OCI-LY1 (cell line): ENCODE results near the gene TLR8.

ENCODE experiments used
- EZH2 ChIP-seq: fragments of 200-600 bp; sonication (generic), shearing (Covaris generic); IDR thresholded peaks from 2 replicates; pipeline ENCODE4 v1.8.0; 2017; ENCODE audit warnings: borderline replicate concordance, mixed run types, mild to moderate bottlenecking, antibody characterized with exemption, low read length, moderate library complexity, mixed read lengths
- TF ChIP-seq, protein P1 (sequence below): fragments of 200-600 bp; sonication (generic), shearing (Covaris generic); IDR thresholded peaks from 2 replicates; pipeline ENCODE4 v1.5.1; 2017; ENCODE audit warnings: mild to moderate bottlenecking, antibody characterized with exemption, low read length, moderate library complexity, mixed read lengths

DNA sequence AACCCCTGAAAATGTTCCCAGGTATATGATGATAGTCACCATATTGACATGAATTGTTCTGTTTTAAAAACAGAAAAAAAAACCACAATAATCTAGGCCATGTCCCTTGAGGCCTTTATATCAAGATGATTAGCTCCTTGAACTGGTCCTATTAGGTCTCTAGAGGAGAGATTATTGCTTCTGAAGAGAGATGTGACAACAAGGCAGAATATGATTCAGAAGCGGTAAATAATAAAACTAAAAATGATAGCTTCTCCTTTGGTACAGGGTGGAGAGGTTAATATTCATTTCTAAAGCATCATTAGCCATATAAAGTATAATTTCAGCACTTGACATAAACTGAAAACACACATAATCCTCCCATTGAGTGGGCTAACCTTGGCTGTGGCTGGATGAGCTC, 25.8 kb downstream of the TLR8 start:
- TF ChIP-seq, protein P1, sequence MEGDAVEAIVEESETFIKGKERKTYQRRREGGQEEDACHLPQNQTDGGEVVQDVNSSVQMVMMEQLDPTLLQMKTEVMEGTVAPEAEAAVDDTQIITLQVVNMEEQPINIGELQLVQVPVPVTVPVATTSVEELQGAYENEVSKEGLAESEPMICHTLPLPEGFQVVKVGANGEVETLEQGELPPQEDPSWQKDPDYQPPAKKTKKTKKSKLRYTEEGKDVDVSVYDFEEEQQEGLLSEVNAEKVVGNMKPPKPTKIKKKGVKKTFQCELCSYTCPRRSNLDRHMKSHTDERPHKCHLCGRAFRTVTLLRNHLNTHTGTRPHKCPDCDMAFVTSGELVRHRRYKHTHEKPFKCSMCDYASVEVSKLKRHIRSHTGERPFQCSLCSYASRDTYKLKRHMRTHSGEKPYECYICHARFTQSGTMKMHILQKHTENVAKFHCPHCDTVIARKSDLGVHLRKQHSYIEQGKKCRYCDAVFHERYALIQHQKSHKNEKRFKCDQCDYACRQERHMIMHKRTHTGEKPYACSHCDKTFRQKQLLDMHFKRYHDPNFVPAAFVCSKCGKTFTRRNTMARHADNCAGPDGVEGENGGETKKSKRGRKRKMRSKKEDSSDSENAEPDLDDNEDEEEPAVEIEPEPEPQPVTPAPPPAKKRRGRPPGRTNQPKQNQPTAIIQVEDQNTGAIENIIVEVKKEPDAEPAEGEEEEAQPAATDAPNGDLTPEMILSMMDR, result no peak
- no peak for TF ChIP-seq EZH2
